Effector memory CD8-positive, alpha-beta T cell (primary cell): ENCODE measurements around the gene DCTN1.

Experiments used
- ATAC-seq: fragments of 150-1000 bp; cut with Tn5 transposase; replicated peaks from 2 replicates; pipeline ENCODE4 v1.10.0; 2021; ENCODE audit warnings: mild to moderate bottlenecking, moderate library complexity
- DNase-seq, 3 experiments: peaks; one replicate each; pipeline ENCODE4 v3.0.0; 2021
- H3K27ac Mint-ChIP-seq, 2 donors: one replicate each; pipeline ENCODE4 v1.8.0; 2022; ENCODE audit warnings: mild to moderate bottlenecking in 2 of 2, mixed read lengths in 2 of 2, moderate library complexity in 2 of 2
- H3K27me3 Mint-ChIP-seq, 2 donors: one replicate each; pipeline ENCODE4 v1.8.0; 2022; ENCODE audit warnings: mixed read lengths in 2 of 2
- H3K36me3 Mint-ChIP-seq: one replicate; pipeline ENCODE4 v1.8.0; 2022; ENCODE audit warnings: mild to moderate bottlenecking, moderate library complexity, mixed read lengths; ENCODE audit not compliant: insufficient read depth
- H3K4me1 Mint-ChIP-seq, 2 donors: one replicate each; pipeline ENCODE4 v1.8.0; 2022; ENCODE audit warnings: low read depth in 2 of 2, mixed read lengths in 2 of 2
- H3K4me3 Mint-ChIP-seq, 2 donors: one replicate each; pipeline ENCODE4 v1.8.0; 2022; ENCODE audit warnings: mild to moderate bottlenecking in 2 of 2, mixed read lengths in 2 of 2, moderate library complexity in 2 of 2
- H3K9me3 Mint-ChIP-seq, 2 donors: one replicate each; pipeline ENCODE4 v1.8.0; 2022; ENCODE audit warnings: mixed read lengths in 2 of 2

DCTN1 gene

DNA sequence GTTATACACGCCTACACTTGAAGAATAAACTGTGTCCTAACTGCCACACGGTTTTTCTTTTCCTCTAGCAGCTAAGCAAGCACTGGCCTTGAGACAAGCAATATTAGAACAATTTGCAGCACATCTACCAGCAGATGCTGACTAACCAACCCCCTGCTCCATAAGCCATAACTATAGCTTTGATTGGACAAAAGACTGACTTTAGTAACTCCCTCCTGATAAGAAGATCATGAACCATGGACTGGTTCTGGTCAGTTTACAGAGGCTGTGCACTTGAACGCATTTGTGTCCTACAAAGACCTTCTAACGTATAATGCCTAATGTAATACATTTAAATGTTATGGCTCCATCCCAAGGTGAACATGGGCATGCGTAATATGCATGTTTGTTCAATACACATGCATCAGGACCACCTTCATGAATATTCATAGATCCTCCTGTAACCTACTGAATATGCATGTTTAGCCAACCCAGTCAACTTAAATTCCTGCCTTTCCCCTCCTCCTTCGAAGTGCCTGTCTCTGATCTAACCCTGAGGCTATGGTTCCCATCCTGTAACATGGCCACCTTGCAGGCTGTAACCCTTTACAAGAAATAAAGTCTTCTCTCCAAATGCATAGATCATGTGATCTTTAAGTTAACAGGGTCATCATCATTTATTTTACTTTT, 63.4 kb downstream of the DCTN1 start:
- H3K4me1 Mint-ChIP-seq = no peaks in the 10 kb centered on the region
- H3K27ac Mint-ChIP-seq = no peak overlapping the region
- H3K27me3 Mint-ChIP-seq = no peaks in the 10 kb centered on the region

DNA sequence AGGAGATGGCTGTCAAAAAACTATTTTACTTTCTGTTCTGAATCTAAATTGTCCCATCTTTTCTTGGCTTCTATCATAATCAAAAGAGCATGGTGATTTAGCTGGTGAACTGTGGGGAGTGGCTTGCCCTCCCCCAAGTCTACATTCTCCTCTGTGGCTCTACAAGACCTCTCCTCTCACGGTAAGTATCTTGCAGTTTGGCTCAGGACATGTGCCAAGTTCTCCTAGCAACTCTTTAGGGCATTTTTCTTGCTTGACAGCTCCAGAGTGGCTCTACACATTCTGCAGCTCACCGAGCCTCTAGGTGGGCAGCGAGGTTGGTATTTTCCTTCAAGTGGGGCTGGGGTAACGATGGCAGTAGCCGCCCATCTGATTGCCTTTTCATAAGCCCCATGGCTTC, 66.0 kb downstream of the DCTN1 start:
- ATAC-seq = no peak
- H3K27me3 Mint-ChIP-seq = no peaks in the 10 kb centered on the region
- H3K36me3 Mint-ChIP-seq = peaks cover 3% of the 10 kb centered on the region
- H3K9me3 Mint-ChIP-seq = no peaks in the 10 kb centered on the region
- no peak for DNase-seq
- H3K4me3 Mint-ChIP-seq = no peak overlapping the region
- no peak overlapping the region for H3K27ac Mint-ChIP-seq
- H3K4me1 Mint-ChIP-seq = no peaks in the 10 kb centered on the region

More for the DNA sequence above, 63.4 kb downstream of the DCTN1 start:
- peaks cover 3% of the 10 kb centered on the region for H3K36me3 Mint-ChIP-seq
- ATAC-seq (no peak), DNase-seq (no peak)
- H3K9me3 Mint-ChIP-seq = no peaks in the 10 kb centered on the region
- no peak overlapping the region for H3K4me3 Mint-ChIP-seq

DNA sequence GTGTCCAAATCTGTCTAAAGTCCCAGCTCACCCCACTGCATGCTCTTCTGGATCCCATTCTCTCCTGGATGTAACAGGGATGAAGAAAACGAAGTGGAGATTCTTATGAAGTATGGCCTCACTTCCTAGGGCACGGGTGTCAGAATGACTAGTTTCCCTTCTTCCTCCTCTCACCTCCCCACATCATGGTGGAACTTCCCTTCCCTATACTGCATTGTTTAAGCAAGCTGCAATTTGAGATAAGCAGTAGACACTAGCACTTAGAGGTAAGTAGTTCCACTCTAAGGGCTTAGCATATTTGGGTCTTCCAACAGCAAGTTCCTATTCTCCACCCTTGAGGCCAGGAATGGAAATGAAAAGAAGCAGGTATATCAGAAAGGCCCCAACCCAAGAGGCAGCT, 66.6 kb downstream of the DCTN1 start:
- no peak overlapping the region for H3K27ac Mint-ChIP-seq
- H3K4me3 Mint-ChIP-seq = no peak overlapping the region
- no peaks in the 10 kb centered on the region for H3K9me3 Mint-ChIP-seq
- DNase-seq = no peak
- peaks cover 3% of the 10 kb centered on the region for H3K36me3 Mint-ChIP-seq
- no peaks in the 10 kb centered on the region for H3K4me1 Mint-ChIP-seq
- ATAC-seq = no peak
- no peaks in the 10 kb centered on the region for H3K27me3 Mint-ChIP-seq

DNA sequence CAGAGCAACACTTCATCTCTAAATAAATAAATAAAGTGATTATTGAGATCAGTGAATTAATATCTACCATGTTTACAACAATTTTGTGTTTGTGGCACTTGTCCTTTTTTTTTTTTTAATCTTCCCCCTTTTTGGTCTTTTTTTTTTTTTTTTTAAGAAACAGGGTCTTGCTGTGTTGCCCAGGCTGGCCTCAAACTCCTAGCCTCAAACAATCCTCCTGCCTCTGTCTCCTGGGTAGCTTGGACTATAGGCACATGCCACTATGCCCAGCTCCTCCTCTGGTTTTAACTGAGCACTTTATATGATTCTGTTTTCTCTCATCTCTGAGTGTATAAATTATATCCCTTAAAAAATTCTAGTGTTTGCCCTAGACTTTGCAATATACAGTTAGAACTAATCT, 67.2 kb downstream of the DCTN1 start:
- H3K4me1 Mint-ChIP-seq = no peaks in the 10 kb centered on the region
- H3K36me3 Mint-ChIP-seq = peaks cover 3% of the 10 kb centered on the region
- ATAC-seq = no peak

More for the DNA sequence above, 67.2 kb downstream of the DCTN1 start:
- no peak overlapping the region for H3K27ac Mint-ChIP-seq
- no peaks in the 10 kb centered on the region for H3K27me3 Mint-ChIP-seq
- no peak overlapping the region for H3K4me3 Mint-ChIP-seq
- no peaks in the 10 kb centered on the region for H3K9me3 Mint-ChIP-seq
- no peak for DNase-seq
